ENCODE measurements around the gene C3AR1.
"Not testable (repeated sequence)": the region's sequence is repeated elsewhere in the genome, so short reads cannot be mapped to it uniquely, and the experiment has no call there.

- TF ChIP-seq, protein P1, sequence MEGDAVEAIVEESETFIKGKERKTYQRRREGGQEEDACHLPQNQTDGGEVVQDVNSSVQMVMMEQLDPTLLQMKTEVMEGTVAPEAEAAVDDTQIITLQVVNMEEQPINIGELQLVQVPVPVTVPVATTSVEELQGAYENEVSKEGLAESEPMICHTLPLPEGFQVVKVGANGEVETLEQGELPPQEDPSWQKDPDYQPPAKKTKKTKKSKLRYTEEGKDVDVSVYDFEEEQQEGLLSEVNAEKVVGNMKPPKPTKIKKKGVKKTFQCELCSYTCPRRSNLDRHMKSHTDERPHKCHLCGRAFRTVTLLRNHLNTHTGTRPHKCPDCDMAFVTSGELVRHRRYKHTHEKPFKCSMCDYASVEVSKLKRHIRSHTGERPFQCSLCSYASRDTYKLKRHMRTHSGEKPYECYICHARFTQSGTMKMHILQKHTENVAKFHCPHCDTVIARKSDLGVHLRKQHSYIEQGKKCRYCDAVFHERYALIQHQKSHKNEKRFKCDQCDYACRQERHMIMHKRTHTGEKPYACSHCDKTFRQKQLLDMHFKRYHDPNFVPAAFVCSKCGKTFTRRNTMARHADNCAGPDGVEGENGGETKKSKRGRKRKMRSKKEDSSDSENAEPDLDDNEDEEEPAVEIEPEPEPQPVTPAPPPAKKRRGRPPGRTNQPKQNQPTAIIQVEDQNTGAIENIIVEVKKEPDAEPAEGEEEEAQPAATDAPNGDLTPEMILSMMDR (IDR thresholded peaks at IDR 0.05): not testable (repeated sequence)
- not testable (repeated sequence) for TF ChIP-seq POLR2A, POLR2AphosphoS5 (IDR thresholded peaks at IDR 0.05)
Measured at GRCh38 chr12:8018213-8018612, 47.9 kb downstream of the C3AR1 start.

Measured in breast epithelium (tissue), 3 donors.